Mesendoderm (in vitro differentiated cells): ENCODE results near the gene RPS6KC1.
"Not testable (repeated sequence)": the region's sequence is repeated elsewhere in the genome, so short reads cannot be mapped to it uniquely, and the experiment has no call there.

Experiments used
- DNase-seq: peaks from one replicate; pipeline ENCODE4 v3.0.0; 2013
- H2AK5ac ChIP-seq: 2 replicates; pipeline ENCODE4 v1.6.1; 2013; ENCODE audit warnings: low read length, inconsistent platforms
- H2BK120ac ChIP-seq: 2 replicates; pipeline ENCODE4 v1.6.1; 2013; ENCODE audit warnings: low read depth, mild to moderate bottlenecking, low read length, moderate library complexity, mixed read lengths
- H2BK15ac ChIP-seq: replicated peaks from 2 replicates; pipeline ENCODE4 v1.6.1; 2013; ENCODE audit warnings: low read depth, mild to moderate bottlenecking, moderate library complexity
- H2BK5ac ChIP-seq: 2 replicates; pipeline ENCODE4 v1.6.1; 2013; ENCODE audit warnings: low read length, inconsistent platforms
- H3K18ac ChIP-seq: 2 replicates; pipeline ENCODE4 v1.6.1; 2013; ENCODE audit warnings: mild to moderate bottlenecking, low read length, mixed read lengths
- H3K23ac ChIP-seq: one replicate; pipeline ENCODE4 v1.6.1; 2013; ENCODE audit warnings: low read length
- H3K27ac ChIP-seq: 2 replicates; pipeline ENCODE4 v1.5.1; 2013; ENCODE audit warnings: low read depth, mild to moderate bottlenecking, inconsistent platforms, low read length, moderate library complexity
- H3K27me3 ChIP-seq: 2 replicates; pipeline ENCODE4 v1.6.1; 2013; ENCODE audit warnings: low read length, control low read depth, mild to moderate bottlenecking, inconsistent platforms; ENCODE audit not compliant: insufficient read depth, poor library complexity
- H3K36me3 ChIP-seq: 2 replicates; pipeline ENCODE4 v1.6.1; 2013; ENCODE audit warnings: low read length, inconsistent platforms; ENCODE audit not compliant: control insufficient read depth, insufficient read depth
- H3K4ac ChIP-seq: one replicate; pipeline ENCODE4 v1.6.1; 2013; ENCODE audit warnings: low read depth, mild to moderate bottlenecking, low read length, moderate library complexity
- H3K4me1 ChIP-seq: 2 replicates; pipeline ENCODE4 v1.6.1; 2013; ENCODE audit warnings: low read depth, low read length, inconsistent platforms; ENCODE audit not compliant: control insufficient read depth
- H3K4me2 ChIP-seq: 2 replicates; pipeline ENCODE4 v1.6.1; 2013; ENCODE audit warnings: low read length
- H3K4me3 ChIP-seq: 2 replicates; pipeline ENCODE4 v1.5.1; 2013; ENCODE audit warnings: mild to moderate bottlenecking, low read length
- H3K56ac ChIP-seq: one replicate; pipeline ENCODE4 v1.6.1; 2013; ENCODE audit warnings: low read length
- H3K79me1 ChIP-seq: 2 replicates; pipeline ENCODE4 v1.6.1; 2013; ENCODE audit warnings: low read length, inconsistent platforms
- H3K79me2 ChIP-seq: 2 replicates; pipeline ENCODE4 v1.6.1; 2013; ENCODE audit warnings: mild to moderate bottlenecking, low read length; ENCODE audit not compliant: control insufficient read depth, insufficient read depth
- H3K9ac ChIP-seq: 2 replicates; pipeline ENCODE4 v1.6.1; 2013; ENCODE audit warnings: low read length, inconsistent platforms
- H4K5ac ChIP-seq: one replicate; pipeline ENCODE4 v1.6.1; 2013; ENCODE audit warnings: low read length
- H4K8ac ChIP-seq: one replicate; pipeline ENCODE4 v1.6.1; 2013; ENCODE audit warnings: low read depth, mild to moderate bottlenecking, control low read depth, low read length, moderate library complexity
- WGBS: extraction: QIAGEN DNeasy Blood & Tissue Kit; methylation state at CpG from one replicate; pipeline ENCODE4 v1.1.7; 2013; ENCODE audit warnings: low lambda C conversion rate, missing lambda C conversion rate; ENCODE audit not compliant: insufficient coverage; ENCODE audit errors: extremely low coverage; 5-methylcytosine and 5-hydroxymethylcytosine counted together

Gene RPS6KC1

GRCh38 chr1:213297021-213297420, 246.0 kb downstream of the RPS6KC1 start:
- Histone ChIP-seq H3K4ac (no peak overlapping the region), H3K4me2 (no peak overlapping the region), H3K23ac (no peak overlapping the region), H3K56ac (no peak overlapping the region), H4K5ac (no peak overlapping the region), H3K27me3 (no peaks in the 10 kb centered on the region), H3K36me3 (no peaks in the 10 kb centered on the region), H3K79me2 (no peaks in the 10 kb centered on the region), H2BK120ac (no peak overlapping the region), H3K4me1 (no peaks in the 10 kb centered on the region), H3K18ac (no peak overlapping the region), H3K4me3 (no peak overlapping the region), H3K9ac (no peak overlapping the region), H2BK15ac (no peak overlapping the region), H2AK5ac (no peak overlapping the region), H3K79me1 (no peaks in the 10 kb centered on the region), H4K8ac (no peak overlapping the region), H3K27ac (no peak overlapping the region), H2BK5ac (no peak overlapping the region)
- no peak for DNase-seq
- WGBS: no CpG with 5 or more reads among the region's 5 CpGs

GRCh38 chr1:213300433-213300832, 249.4 kb downstream of the RPS6KC1 start:
- Histone ChIP-seq H3K23ac (no peak overlapping the region), H3K4ac (no peak overlapping the region), H4K8ac (no peak overlapping the region), H3K79me2 (no peaks in the 10 kb centered on the region), H3K36me3 (no peaks in the 10 kb centered on the region), H2BK120ac (no peak overlapping the region), H3K4me3 (no peak overlapping the region), H3K79me1 (no peaks in the 10 kb centered on the region), H3K9ac (no peak overlapping the region), H2AK5ac (no peak overlapping the region), H3K4me2 (no peak overlapping the region), H3K4me1 (peaks cover 2% of the 10 kb centered on the region), H3K18ac (no peak overlapping the region), H3K56ac (no peak overlapping the region), H2BK5ac (no peak overlapping the region), H3K27ac (no peak overlapping the region), H2BK15ac (no peak overlapping the region), H4K5ac (no peak overlapping the region), H3K27me3 (no peaks in the 10 kb centered on the region)
- no peak for DNase-seq
- WGBS: no CpG with 5 or more reads among the region's 5 CpGs

- not testable (repeated sequence) for H3K79me1 ChIP-seq, H3K27ac ChIP-seq, H3K4me3 ChIP-seq, H3K79me2 ChIP-seq, H4K8ac ChIP-seq, H2BK5ac ChIP-seq, H2BK15ac ChIP-seq, H3K56ac ChIP-seq, H2AK5ac ChIP-seq, H4K5ac ChIP-seq, H3K4ac ChIP-seq, H3K23ac ChIP-seq, H3K36me3 ChIP-seq, DNase-seq, H3K27me3 ChIP-seq, H3K18ac ChIP-seq, H3K4me2 ChIP-seq, H2BK120ac ChIP-seq, H3K4me1 ChIP-seq, H3K9ac ChIP-seq
- WGBS: no CpG with 5 or more reads among the region's 3 CpGs
These were observed 250.5 kb downstream of the RPS6KC1 start for GRCh38 chr1:213301524-213301923.

- no peak overlapping the region for H4K8ac ChIP-seq
- H2BK120ac ChIP-seq: no peak overlapping the region
- no peak overlapping the region for H2AK5ac ChIP-seq
- peak; percentile 66 for DNase-seq
- H3K18ac ChIP-seq: no peak overlapping the region
- H3K56ac ChIP-seq: peak overlapping the region; percentile 47
- no CpG with 5 or more reads among the region's 8 CpGs for WGBS
- H3K27ac ChIP-seq: no peak overlapping the region
- no peaks in the 10 kb centered on the region for H3K79me2 ChIP-seq
- no peak overlapping the region for H4K5ac ChIP-seq
- peaks cover 2% of the 10 kb centered on the region for H3K4me1 ChIP-seq
- no peak overlapping the region for H2BK5ac ChIP-seq
- H3K79me1 ChIP-seq: no peaks in the 10 kb centered on the region
- no peaks in the 10 kb centered on the region for H3K27me3 ChIP-seq
- H3K9ac ChIP-seq: no peak overlapping the region
- no peak overlapping the region for H3K4ac ChIP-seq
- H3K36me3 ChIP-seq: no peaks in the 10 kb centered on the region
- H3K4me3 ChIP-seq: no peak overlapping the region
- H2BK15ac ChIP-seq: no peak overlapping the region
- H3K23ac ChIP-seq: no peak overlapping the region
- no peak overlapping the region for H3K4me2 ChIP-seq
These were observed 252.2 kb downstream of the RPS6KC1 start for GRCh38 chr1:213303286-213303685.

- Histone ChIP-seq H3K4me2 (no peak overlapping the region), H3K4ac (no peak overlapping the region), H3K4me1 (no peaks in the 10 kb centered on the region), H2BK5ac (no peak overlapping the region), H3K79me1 (no peaks in the 10 kb centered on the region), H3K36me3 (no peaks in the 10 kb centered on the region), H4K8ac (no peak overlapping the region), H2AK5ac (no peak overlapping the region), H4K5ac (no peak overlapping the region), H3K9ac (no peak overlapping the region), H3K79me2 (no peaks in the 10 kb centered on the region), H3K27me3 (no peaks in the 10 kb centered on the region), H3K56ac (no peak overlapping the region), H3K23ac (no peak overlapping the region), H3K4me3 (no peak overlapping the region), H2BK120ac (no peak overlapping the region), H3K18ac (no peak overlapping the region), H3K27ac (no peak overlapping the region), H2BK15ac (no peak overlapping the region)
- WGBS: no CpG with 5 or more reads among the region's 1 CpG
- DNase-seq: no peak
These were observed 264.5 kb downstream of the RPS6KC1 start for GRCh38 chr1:213315571-213315970.

- no CpG with 5 or more reads among the region's 1 CpG for WGBS
These were observed 267.4 kb downstream of the RPS6KC1 start for GRCh38 chr1:213318458-213318857.

More at GRCh38 chr1:213318458-213318857, 267.4 kb downstream of the RPS6KC1 start:
- H3K4me3 ChIP-seq, H3K4me2 ChIP-seq, H3K27ac ChIP-seq, H3K23ac ChIP-seq, H2AK5ac ChIP-seq, H3K4ac ChIP-seq, H4K5ac ChIP-seq, H3K18ac ChIP-seq, H3K27me3 ChIP-seq, H3K36me3 ChIP-seq, H2BK5ac ChIP-seq, H4K8ac ChIP-seq, H3K56ac ChIP-seq, DNase-seq, H2BK120ac ChIP-seq, H3K9ac ChIP-seq, H2BK15ac ChIP-seq, H3K4me1 ChIP-seq, H3K79me2 ChIP-seq, H3K79me1 ChIP-seq: not testable (repeated sequence)
